SK-N-SH (cell line): ENCODE results near the gene TPH1. TPM values are rescaled to one million over a fixed set of nuclear protein-coding genes. Genes with fewer than 3 reads are reported as not detected.

Source experiments
- CTCF ChIA-PET: fragments of 300-600, 350-600 bp; formaldehyde crosslinking; extraction: SDS; loops from one replicate; lab custom pipeline; 2021; lab: Yijun Ruan, JAX
- POLR2A ChIA-PET: fragments of 350-600 bp; sonication (Branson Sonifier 250); formaldehyde crosslinking; extraction: SDS; loops from one replicate; lab custom pipeline; 2020; ENCODE audit warnings: antibody characterized with exemption, inconsistent platforms; lab: Yijun Ruan, JAX
- DNase-seq: peaks from one replicate; pipeline ENCODE4 v3.0.0; 2012
- H2AFZ ChIP-seq: fragments of 200-600 bp; sonication (generic); 2 replicates; pipeline ENCODE4 v1.8.1; 2016; ENCODE audit warnings: antibody characterized with exemption, mild to moderate bottlenecking, low read depth
- H3F3A ChIP-seq: fragments of 200-600 bp; sonication (generic); replicated peaks from 2 replicates; pipeline ENCODE3; 2016; ENCODE audit warnings: antibody characterized with exemption, mild to moderate bottlenecking; ENCODE audit not compliant: insufficient read depth
- H3K27ac ChIP-seq, 2 experiments: fragments of 200-500 bp in 1 of 2; fragments of 200-600 bp in 1 of 2; sonication (Bioruptor generic) in 1 of 2; sonication (generic), shearing (Covaris generic) in 1 of 2; 2 replicates each; pipeline versions ENCODE4 v1.5.1 to v1.6.1; 2014 to 2016; ENCODE audit warnings: low read depth in 2 of 2, inconsistent platforms in 1 of 2, low read length in 1 of 2, mild to moderate bottlenecking in 1 of 2, mixed read lengths in 1 of 2
- H3K27me3 ChIP-seq: fragments of 200-600 bp; sonication (generic), shearing (Covaris generic); 2 replicates; pipeline ENCODE4 v1.6.1; 2016; ENCODE audit warnings: mixed run types; ENCODE audit not compliant: insufficient read depth
- H3K36me3 ChIP-seq, 2 experiments: fragments of 200-500 bp in 1 of 2; fragments of 200-600 bp in 1 of 2; sonication (Bioruptor generic) in 1 of 2; sonication (generic) in 1 of 2; replicated peaks in 1 of 2; 2 replicates each; pipeline versions ENCODE3 to v1.5.1; 2014 to 2016; ENCODE audit warnings: low read length in 1 of 2, mild to moderate bottlenecking in 1 of 2; ENCODE audit not compliant: insufficient read depth in 2 of 2, control insufficient read depth in 1 of 2
- H3K4me1 ChIP-seq, 2 experiments: fragments of 200-500 bp in 1 of 2; fragments of 200-600 bp in 1 of 2; sonication (Bioruptor generic) in 1 of 2; sonication (generic), shearing (Covaris generic) in 1 of 2; 2 replicates each; pipeline versions ENCODE4 v1.5.1 to v1.6.1; 2014 to 2016; ENCODE audit warnings: low read depth in 1 of 2, low read length in 1 of 2, mixed run types in 1 of 2; ENCODE audit not compliant: insufficient read depth in 2 of 2, control insufficient read depth in 1 of 2
- H3K4me2 ChIP-seq: fragments of 200-600 bp; sonication (generic), shearing (Covaris generic); 2 replicates; pipeline ENCODE4 v1.6.1; 2017; ENCODE audit warnings: mixed run types
- H3K4me3 ChIP-seq, 2 experiments: fragments of 200-500 bp in 1 of 2; fragments of 200-600 bp in 1 of 2; sonication (Bioruptor generic) in 1 of 2; sonication (generic), shearing (Covaris generic) in 1 of 2; 2 replicates each; pipeline versions ENCODE4 v1.5.1 to v1.8.1; 2014 to 2016; ENCODE audit warnings: low read depth in 2 of 2, inconsistent platforms in 1 of 2, low read length in 1 of 2, mild to moderate bottlenecking in 1 of 2, mixed read lengths in 1 of 2, moderate library complexity in 1 of 2
- H3K79me2 ChIP-seq: fragments of 200-600 bp; sonication (generic); 2 replicates; pipeline ENCODE4 v1.8.1; 2017; ENCODE audit warnings: mild to moderate bottlenecking; ENCODE audit not compliant: insufficient read depth
- H3K9ac ChIP-seq: fragments of 200-600 bp; sonication (generic); 2 replicates; pipeline ENCODE4 v1.6.1; 2017; ENCODE audit warnings: mixed run types
- H3K9me2 ChIP-seq: fragments of 200-600 bp; sonication (generic); 2 replicates; pipeline ENCODE4 v1.6.1; 2017; ENCODE audit warnings: mixed run types
- H3K9me3 ChIP-seq: fragments of 200-600 bp; sonication (generic); 2 replicates; pipeline ENCODE4 v1.6.1; 2017; ENCODE audit warnings: mixed run types, mild to moderate bottlenecking, moderate library complexity
- H4K20me1 ChIP-seq: fragments of 200-600 bp; sonication (generic); 2 replicates; pipeline ENCODE4 v1.6.1; 2017; ENCODE audit warnings: mild to moderate bottlenecking, mixed run types; ENCODE audit not compliant: insufficient read depth
- CHD2 ChIP-seq: fragments of 150-350 bp; IDR thresholded peaks from 2 replicates; pipeline ENCODE4 v1.6.1; 2018; ENCODE audit warnings: low read length; ENCODE audit not compliant: partially characterized antibody
- ELF1 ChIP-seq: IDR thresholded peaks from 2 replicates; pipeline ENCODE4 v1.4.0; 2012
- EP300 ChIP-seq, 2 experiments: IDR thresholded peaks; 2 replicates each; pipeline versions ENCODE4 v1.4.0 to v1.6.1; 2012; ENCODE audit warnings: borderline replicate concordance in 1 of 2, low read depth in 1 of 2, low read length in 1 of 2
- EZH2phosphoT487 ChIP-seq: fragments of 200-600 bp; sonication (generic); IDR thresholded peaks from 2 replicates; pipeline ENCODE4 v1.6.1; 2017; ENCODE audit warnings: low read depth, mixed run types, mild to moderate bottlenecking, antibody characterized with exemption, moderate library complexity, borderline replicate concordance
- FOSL2 ChIP-seq: IDR thresholded peaks from 2 replicates; pipeline ENCODE4 v1.4.0; 2012; ENCODE audit warnings: low read depth, mild to moderate bottlenecking, moderate library complexity, borderline replicate concordance
- FOXM1 ChIP-seq: IDR thresholded peaks from 2 replicates; pipeline ENCODE4 v1.4.0; 2012; ENCODE audit warnings: low read depth, mild to moderate bottlenecking
- GABPA ChIP-seq: IDR thresholded peaks from 2 replicates; pipeline ENCODE4 v1.4.0; 2012; ENCODE audit warnings: low read depth, mild to moderate bottlenecking
- GATA2 ChIP-seq: sonication (generic); formaldehyde crosslinking; IDR thresholded peaks from 2 replicates; pipeline ENCODE4 v1.5.0; 2020; ENCODE audit warnings: mild to moderate bottlenecking, missing genetic modification reagents
- JUND ChIP-seq: IDR thresholded peaks from 2 replicates; pipeline ENCODE4 v1.4.0; 2012
- MEF2A ChIP-seq: IDR thresholded peaks from 2 replicates; pipeline ENCODE4 v1.4.0; 2012; ENCODE audit warnings: low read depth, borderline replicate concordance
- MXI1 ChIP-seq: IDR thresholded peaks from 2 replicates; pipeline ENCODE4 v1.6.1; 2012; ENCODE audit warnings: mild to moderate bottlenecking, low read depth, low read length, improper control_type of control experiment
- NRF1 ChIP-seq: IDR thresholded peaks from 2 replicates; pipeline ENCODE4 v1.6.1; 2012; ENCODE audit warnings: low read depth, mild to moderate bottlenecking, low read length
- PBX3 ChIP-seq: IDR thresholded peaks from 2 replicates; pipeline ENCODE4; 2012
- POLR2AphosphoS5 ChIP-seq: IDR thresholded peaks from 2 replicates; pipeline ENCODE4 v1.6.1; 2012; ENCODE audit warnings: low read depth, low read length
- RAD21 ChIP-seq: IDR thresholded peaks from 2 replicates; pipeline ENCODE4 v1.6.1; 2012; ENCODE audit warnings: mild to moderate bottlenecking, low read length
- TAF1 ChIP-seq: IDR thresholded peaks from 2 replicates; pipeline ENCODE4 v1.6.1; 2012; ENCODE audit warnings: low read depth, mild to moderate bottlenecking, low read length, moderate library complexity, borderline replicate concordance
- TEAD4 ChIP-seq: IDR thresholded peaks from 2 replicates; pipeline ENCODE4 v1.4.0; 2012; ENCODE audit warnings: mild to moderate bottlenecking, borderline replicate concordance; ENCODE audit not compliant: insufficient read depth
- USF1 ChIP-seq: IDR thresholded peaks from 2 replicates; pipeline ENCODE4 v1.4.0; 2012; ENCODE audit warnings: low read depth, borderline replicate concordance
- USF2 ChIP-seq: fragments of 150-350 bp; IDR thresholded peaks from 2 replicates; pipeline ENCODE4 v1.6.1; 2017; ENCODE audit warnings: antibody characterized with exemption, low read length, low read depth, borderline replicate concordance
- WGBS: methylation state at CpG from one replicate; pipeline ENCODE4 v1.1.6; 2017; ENCODE audit warnings: low lambda C conversion rate; 5-methylcytosine and 5-hydroxymethylcytosine counted together
- polyA plus RNA-seq, 3 experiments: library from polyadenylated mRNA; depleted of rRNA; stranded (reverse); fragments of >200 nt; gene quantifications; 2 replicates each; pipeline ENCODE4 v1.2.3, GENCODE V29; 2012

Gene TPH1
- polyA plus RNA-seq, 1 of the 3 experiments (the other 2 are of a cell fraction): 0.03 TPM

- 86% methylated on average over 2 of the region's 2 CpGs for WGBS
- no peak overlapping the region for H3K9ac ChIP-seq
- H3F3A ChIP-seq: no peaks in the 10 kb centered on the region
- H4K20me1 ChIP-seq: no peaks in the 10 kb centered on the region
- TF ChIP-seq JUND (no peak), FOSL2 (no peak), MEF2A (no peak), EP300 (IDR thresholded peaks at IDR 0.05; ENCODE audit: borderline replicate concordance in 1 of 2, low read depth in 1 of 2, low read length in 1 of 2) (no peak), CHD2 (no peak), USF2 (no peak), TEAD4 (no peak), FOXM1 (no peak), MXI1 (no peak), USF1 (no peak), TAF1 (no peak), EZH2phosphoT487 (no peak), NRF1 (no peak), POLR2AphosphoS5 (no peak), GABPA (no peak), ELF1 (no peak), RAD21 (no peak), GATA2 (CRISPR knock-in tag) (no peak), PBX3 (no peak)
- H3K79me2 ChIP-seq: no peaks in the 10 kb centered on the region
- no peaks in the 10 kb centered on the region for H3K27me3 ChIP-seq
- peaks cover 43 to 49% of the 10 kb centered on the region in 2 experiments for H3K36me3 ChIP-seq
- H3K4me3 ChIP-seq: no peak overlapping the region
- H3K4me1 ChIP-seq: no peaks in the 10 kb centered on the region
- CTCF ChIA-PET: no interaction called here
- H3K9me3 ChIP-seq: no peaks in the 10 kb centered on the region
- POLR2A ChIA-PET: no interaction called here
- H3K27ac ChIP-seq: no peak overlapping the region
- peak; percentile 8 for DNase-seq
- no peaks in the 10 kb centered on the region for H3K9me2 ChIP-seq
- H3K4me2 ChIP-seq: no peak overlapping the region
- H2AFZ ChIP-seq: no peak overlapping the region
These were observed 35.5 kb upstream of the TPH1 start for GRCh38 chr11:18081551-18081950.
